AG04449 (cell line): ENCODE data around the gene FARP2.

ENCODE experiments used
- CTCF ChIA-PET: fragments of 350-600 bp; formaldehyde crosslinking; extraction: SDS; loops from one replicate; lab custom pipeline; 2021; ENCODE audit warnings: antibody characterized with exemption; lab: Yijun Ruan, JAX
- POLR2A ChIA-PET: fragments of 400-600, 350-600 bp; formaldehyde crosslinking; extraction: SDS; loops from one replicate; lab custom pipeline; 2020; ENCODE audit warnings: antibody characterized with exemption, inconsistent platforms; lab: Yijun Ruan, JAX
- DNase-seq: peaks from one replicate; pipeline ENCODE4 v3.0.0-alpha.2; 2010; ENCODE audit warnings: low read depth, low spot score
- H3K4me3 ChIP-seq: 2 replicates; pipeline ENCODE4 v1.5.1; 2011; ENCODE audit warnings: low read depth, mild to moderate bottlenecking, control low read depth, low read length
- TF ChIP-seq, protein P1 (sequence below): IDR thresholded peaks from one replicate; pipeline ENCODE4 v1.5.1; 2011; ENCODE audit warnings: mild to moderate bottlenecking, moderate library complexity, low read length, control low read depth, inconsistent platforms; ENCODE audit not compliant: insufficient read depth; ENCODE audit errors: missing control alignments

The FARP2 gene

DNA sequence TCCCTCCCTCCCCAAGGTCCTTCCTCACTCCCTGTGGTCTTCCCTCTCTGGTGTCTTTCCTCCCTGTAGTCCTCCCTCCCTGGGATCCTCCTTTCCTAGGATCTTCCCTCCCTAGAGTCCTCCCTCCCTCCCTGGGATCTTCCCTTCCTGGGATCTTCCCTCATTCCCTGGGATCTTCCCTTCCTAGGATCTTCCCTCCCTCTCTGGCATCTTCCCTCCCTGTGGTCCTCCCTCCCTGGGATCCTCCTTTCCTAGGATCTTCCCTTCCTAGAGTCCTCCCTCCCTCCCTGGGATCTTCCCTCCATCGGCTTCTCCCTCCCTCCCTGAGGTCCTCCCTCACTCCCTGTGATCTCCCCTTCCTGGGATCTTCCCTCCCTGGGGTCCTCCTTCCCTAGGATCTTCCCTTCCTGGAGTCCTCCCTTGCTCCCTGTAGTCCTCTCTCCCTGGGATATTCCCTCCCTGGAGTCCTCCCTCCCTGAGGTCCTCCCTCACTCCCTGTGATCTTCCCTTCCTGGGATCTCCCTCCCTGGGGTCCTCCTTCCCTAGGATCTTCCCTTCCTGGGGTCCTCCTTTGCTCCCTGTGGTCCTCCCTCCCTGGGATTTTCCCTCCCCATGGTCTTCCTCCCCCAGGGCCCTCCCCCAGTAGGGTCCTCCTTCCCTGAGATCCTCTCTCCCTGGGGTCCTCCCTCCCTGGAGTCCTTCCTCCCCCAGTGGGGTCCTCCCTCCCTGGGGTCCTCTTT lies 129.3 kb downstream of the FARP2 start:
- ChIA-PET POLR2A (no interaction called here), CTCF (no interaction called here)
- no peak overlapping the region for H3K4me3 ChIP-seq
- DNase-seq, result no peak
- TF ChIP-seq, protein P1, sequence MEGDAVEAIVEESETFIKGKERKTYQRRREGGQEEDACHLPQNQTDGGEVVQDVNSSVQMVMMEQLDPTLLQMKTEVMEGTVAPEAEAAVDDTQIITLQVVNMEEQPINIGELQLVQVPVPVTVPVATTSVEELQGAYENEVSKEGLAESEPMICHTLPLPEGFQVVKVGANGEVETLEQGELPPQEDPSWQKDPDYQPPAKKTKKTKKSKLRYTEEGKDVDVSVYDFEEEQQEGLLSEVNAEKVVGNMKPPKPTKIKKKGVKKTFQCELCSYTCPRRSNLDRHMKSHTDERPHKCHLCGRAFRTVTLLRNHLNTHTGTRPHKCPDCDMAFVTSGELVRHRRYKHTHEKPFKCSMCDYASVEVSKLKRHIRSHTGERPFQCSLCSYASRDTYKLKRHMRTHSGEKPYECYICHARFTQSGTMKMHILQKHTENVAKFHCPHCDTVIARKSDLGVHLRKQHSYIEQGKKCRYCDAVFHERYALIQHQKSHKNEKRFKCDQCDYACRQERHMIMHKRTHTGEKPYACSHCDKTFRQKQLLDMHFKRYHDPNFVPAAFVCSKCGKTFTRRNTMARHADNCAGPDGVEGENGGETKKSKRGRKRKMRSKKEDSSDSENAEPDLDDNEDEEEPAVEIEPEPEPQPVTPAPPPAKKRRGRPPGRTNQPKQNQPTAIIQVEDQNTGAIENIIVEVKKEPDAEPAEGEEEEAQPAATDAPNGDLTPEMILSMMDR, result no peak

DNA sequence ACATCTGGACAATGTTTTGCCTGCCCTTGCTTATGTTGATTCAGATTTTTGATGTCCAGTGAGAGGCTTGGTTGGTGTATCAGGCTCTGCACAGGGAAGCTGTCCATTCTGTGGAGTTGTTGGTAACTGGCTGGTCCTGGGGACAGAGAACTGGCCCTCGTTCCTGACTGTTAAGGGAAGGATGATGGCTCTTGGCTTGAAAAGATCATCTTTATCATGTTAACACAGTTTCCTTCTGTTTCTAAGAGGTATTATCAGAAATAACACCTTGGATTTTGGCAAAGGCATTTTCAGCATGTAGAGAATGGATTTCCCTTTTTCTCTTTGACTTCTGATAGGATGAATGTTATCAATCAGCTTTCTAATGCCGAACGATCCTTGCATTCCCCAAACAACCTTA lies 133.0 kb downstream of the FARP2 start:
- TF ChIP-seq, protein P1, result no peak
- H3K4me3 ChIP-seq, result no peak overlapping the region
- CTCF ChIA-PET, result no interaction called here
- no peak for DNase-seq
- POLR2A ChIA-PET, result no interaction called here

- ChIA-PET POLR2A (no interaction called here), CTCF (no interaction called here)
- DNase-seq, result no peak
- TF ChIP-seq, protein P1, result no peak
- no peak overlapping the region for H3K4me3 ChIP-seq
These were observed 133.9 kb downstream of the FARP2 start for GRCh38 chr2:241489733-241490680.

- ChIA-PET POLR2A (no interaction called here), CTCF (no interaction called here)
- DNase-seq, result no peak
- no peak overlapping the region for H3K4me3 ChIP-seq
- TF ChIP-seq, protein P1, result no peak
These were observed 134.9 kb downstream of the FARP2 start for GRCh38 chr2:241490825-241491506.

- TF ChIP-seq, protein P1, result no peak
- no peak for DNase-seq
- CTCF ChIA-PET, result no interaction called here
- POLR2A ChIA-PET, result no interaction called here
- no peak overlapping the region for H3K4me3 ChIP-seq
These were observed 135.6 kb downstream of the FARP2 start for GRCh38 chr2:241491549-241492173.
